HuH-7 (cell line): ENCODE results near the gene EDN2.

Source experiments
- DNase-seq: peaks from one replicate; pipeline ENCODE4 v3.0.0; 2011; ENCODE audit warnings: low spot score

EDN2 gene

GRCh38 chr1:41484402-41485241 lies at the start of gene EDN2:
Gene EDN2, minus strand, starts transcription at chr1:41484683. Its CDS starts 82 bp downstream, at chr1:41484601.
- no peak for DNase-seq

- no peak for DNase-seq
Observed at GRCh38 chr1:41533731-41534080, 49.2 kb upstream of the EDN2 start.

GRCh38 chr1:41533016-41533730 lies 48.7 kb upstream of the EDN2 start:
- no peak for DNase-seq

GRCh38 chr1:41532206-41532975 lies 47.9 kb upstream of the EDN2 start:
- no peak for DNase-seq

GRCh38 chr1:41530411-41530810 lies 45.9 kb upstream of the EDN2 start:
- DNase-seq: no peak

GRCh38 chr1:41529621-41530395 lies 45.3 kb upstream of the EDN2 start:
- DNase-seq: peak; percentile 46

GRCh38 chr1:41528726-41529605 lies 44.5 kb upstream of the EDN2 start:
- no peak for DNase-seq

- DNase-seq: no peak
Observed at GRCh38 chr1:41528106-41528505, 43.6 kb upstream of the EDN2 start.

- DNase-seq: no peak
Observed at GRCh38 chr1:41526956-41527561, 42.6 kb upstream of the EDN2 start.

- no peak for DNase-seq
Observed at GRCh38 chr1:41525891-41526587, 41.6 kb upstream of the EDN2 start.

- DNase-seq: no peak
Observed at GRCh38 chr1:41524676-41525675, 40.5 kb upstream of the EDN2 start.

GRCh38 chr1:41523949-41524675 lies 39.6 kb upstream of the EDN2 start:
- DNase-seq: no peak

GRCh38 chr1:41523071-41523470 lies 38.6 kb upstream of the EDN2 start:
- no peak for DNase-seq

GRCh38 chr1:41521766-41522165 lies 37.3 kb upstream of the EDN2 start:
- no peak for DNase-seq

- no peak for DNase-seq
Observed at GRCh38 chr1:41520951-41521752, 36.7 kb upstream of the EDN2 start.

- DNase-seq: no peak
Observed at GRCh38 chr1:41519667-41520066, 35.2 kb upstream of the EDN2 start.

- DNase-seq: no peak
Observed at GRCh38 chr1:41518471-41518870, 34.0 kb upstream of the EDN2 start.
